Thyroid gland (tissue), 4 donors: Measurements from ENCODE around the gene RHOJ. TPM values are rescaled to one million over a fixed set of nuclear protein-coding genes. Genes with fewer than 3 reads are reported as not detected.

Source experiments
- DNase-seq, 2 donors: peaks; one replicate each; pipeline ENCODE4 v3.0.0-alpha.2; 2019
- H3K27ac ChIP-seq, 3 donors: fragments of 200-600 bp; sonication (generic); 1 replicate in 2 of 3; 2 replicates in 1 of 3; pipeline ENCODE4 v1.5.1; 2016 to 2019; ENCODE audit warnings: mild to moderate bottlenecking in 1 of 3, moderate library complexity in 1 of 3
- H3K27me3 ChIP-seq: fragments of 200-600 bp; sonication (generic); one replicate; pipeline ENCODE4 v1.5.1; 2019
- H3K36me3 ChIP-seq, 2 donors: fragments of 200-600 bp; sonication (generic); one replicate each; pipeline ENCODE4 v1.5.1; 2016 to 2019
- H3K4me1 ChIP-seq, 2 donors: fragments of 200-600 bp; sonication (generic); one replicate each; pipeline ENCODE4 v1.5.1; 2017 to 2019
- H3K4me3 ChIP-seq, 3 donors: fragments of 200-600 bp; sonication (generic); replicated peaks in 1 of 3; 1 replicate in 2 of 3; 2 replicates in 1 of 3; pipeline ENCODE4 v1.5.1; 2016; ENCODE audit warnings: mild to moderate bottlenecking in 1 of 3
- H3K9me3 ChIP-seq: fragments of 200-600 bp; sonication (generic); one replicate; pipeline ENCODE4 v1.5.1; 2017
- POLR2A ChIP-seq, 2 donors: fragments of 450-650 bp; IDR thresholded peaks; one replicate each; pipeline ENCODE4 v1.6.1; 2017; ENCODE audit warnings: antibody characterized with exemption in 2 of 2, mild to moderate bottlenecking in 2 of 2, moderate library complexity in 1 of 2
- WGBS, 2 donors: methylation state at CpG; one replicate each; pipeline ENCODE4 v1.1.5; 2017; 5-methylcytosine and 5-hydroxymethylcytosine counted together
- intact Hi-C: fragments of 100-400 bp; cut with DNase I; formaldehyde crosslinking; loops from one replicate; pipeline ENCODE4 v1.15.1; 2023
- total RNA-seq, 4 donors: library from RNA; depleted of rRNA; stranded (reverse); fragments of >200 nt; gene quantifications; one replicate each; pipeline ENCODE4 v1.2.3, GENCODE V29; 2016
- TF ChIP-seq, protein P1 (sequence below), 6 experiments: fragments of 200-600 bp in 3 of 6; fragments of 450-650 bp in 3 of 6; sonication (generic) in 3 of 6; IDR thresholded peaks; one replicate each; pipeline ENCODE4 v1.5.1; 2016 to 2019; ENCODE audit warnings: antibody characterized with exemption in 6 of 6, mild to moderate bottlenecking in 2 of 6, inconsistent platforms in 1 of 6, moderate library complexity in 1 of 6

RHOJ gene
- total RNA-seq, 4 donors from 2014 or later: 10.3 to 23.0 (median 15.4) TPM

DNA sequence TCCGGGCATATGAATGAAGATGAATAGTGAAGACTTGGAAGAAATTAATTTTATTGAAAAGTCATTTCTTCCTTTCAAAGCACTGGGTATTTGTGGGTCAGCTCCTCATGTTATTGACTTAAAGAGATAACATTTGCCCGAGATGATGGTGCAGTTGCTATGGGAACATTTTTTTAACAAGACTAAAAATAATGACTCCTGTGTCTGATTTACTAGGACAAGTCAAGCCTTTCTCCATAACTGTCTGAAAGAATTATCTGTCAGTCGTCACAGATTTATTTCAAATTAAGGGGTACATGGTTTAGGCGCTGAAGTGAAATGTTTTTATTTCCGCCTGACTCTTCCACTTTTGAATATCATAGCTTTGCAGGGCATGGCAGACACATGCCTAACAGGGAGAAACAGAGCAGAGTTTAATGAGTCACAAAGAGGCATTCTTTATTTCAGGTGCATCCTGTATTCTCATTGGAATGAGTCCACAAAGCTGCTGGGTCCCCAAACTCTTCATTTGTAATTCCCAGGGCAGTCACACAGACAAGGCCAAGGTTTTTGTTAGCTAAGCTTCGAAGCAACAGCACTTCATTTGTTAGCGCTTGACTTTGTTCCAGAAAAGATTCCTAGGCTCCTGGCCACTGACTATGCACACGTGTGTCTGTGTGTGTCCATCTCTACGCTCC lies 118.8 kb downstream of the RHOJ start:
- intact Hi-C loops: no loop called here
- 50 to 56% methylated on average over 9 of the region's 9 CpGs for WGBS, 2 donors
- no peaks in the 10 kb centered on the region for H3K27me3 ChIP-seq
- no peak for DNase-seq
- TF ChIP-seq, protein P1, sequence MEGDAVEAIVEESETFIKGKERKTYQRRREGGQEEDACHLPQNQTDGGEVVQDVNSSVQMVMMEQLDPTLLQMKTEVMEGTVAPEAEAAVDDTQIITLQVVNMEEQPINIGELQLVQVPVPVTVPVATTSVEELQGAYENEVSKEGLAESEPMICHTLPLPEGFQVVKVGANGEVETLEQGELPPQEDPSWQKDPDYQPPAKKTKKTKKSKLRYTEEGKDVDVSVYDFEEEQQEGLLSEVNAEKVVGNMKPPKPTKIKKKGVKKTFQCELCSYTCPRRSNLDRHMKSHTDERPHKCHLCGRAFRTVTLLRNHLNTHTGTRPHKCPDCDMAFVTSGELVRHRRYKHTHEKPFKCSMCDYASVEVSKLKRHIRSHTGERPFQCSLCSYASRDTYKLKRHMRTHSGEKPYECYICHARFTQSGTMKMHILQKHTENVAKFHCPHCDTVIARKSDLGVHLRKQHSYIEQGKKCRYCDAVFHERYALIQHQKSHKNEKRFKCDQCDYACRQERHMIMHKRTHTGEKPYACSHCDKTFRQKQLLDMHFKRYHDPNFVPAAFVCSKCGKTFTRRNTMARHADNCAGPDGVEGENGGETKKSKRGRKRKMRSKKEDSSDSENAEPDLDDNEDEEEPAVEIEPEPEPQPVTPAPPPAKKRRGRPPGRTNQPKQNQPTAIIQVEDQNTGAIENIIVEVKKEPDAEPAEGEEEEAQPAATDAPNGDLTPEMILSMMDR (IDR thresholded peaks at IDR 0.05): no peak
- no peak for TF ChIP-seq POLR2A (IDR thresholded peaks at IDR 0.05)
- H3K36me3 ChIP-seq: no peaks in the 10 kb centered on the region
- no peaks in the 10 kb centered on the region for H3K4me1 ChIP-seq
- no peaks in the 10 kb centered on the region for H3K9me3 ChIP-seq
- no peak overlapping the region for H3K27ac ChIP-seq
- no peak overlapping the region for H3K4me3 ChIP-seq

DNA sequence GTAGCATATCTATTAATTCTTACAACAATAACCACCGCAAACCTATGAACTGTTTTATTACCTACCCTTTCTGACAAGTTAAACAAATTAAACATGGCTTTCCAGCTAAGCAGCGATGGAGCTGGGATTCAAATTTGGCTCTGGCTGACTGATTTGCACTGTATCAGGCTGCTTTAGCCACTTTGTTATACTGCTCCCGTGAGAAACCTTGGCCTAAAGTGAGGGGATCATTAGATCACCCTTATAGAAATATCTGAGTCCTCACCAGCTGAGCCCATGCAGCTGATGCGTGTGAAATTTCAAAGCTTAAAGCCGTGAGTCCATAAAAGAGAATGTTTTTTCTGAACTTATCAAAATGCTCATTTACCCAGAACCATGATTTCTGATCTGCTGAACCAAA lies 122.6 kb downstream of the RHOJ start:
- TF ChIP-seq, protein P1 (IDR thresholded peaks at IDR 0.05): no peak
- TF ChIP-seq POLR2A (IDR thresholded peaks at IDR 0.05): no peak
- WGBS, 2 donors: 85 to 91% methylated on average over 5 of the region's 5 CpGs

DNA sequence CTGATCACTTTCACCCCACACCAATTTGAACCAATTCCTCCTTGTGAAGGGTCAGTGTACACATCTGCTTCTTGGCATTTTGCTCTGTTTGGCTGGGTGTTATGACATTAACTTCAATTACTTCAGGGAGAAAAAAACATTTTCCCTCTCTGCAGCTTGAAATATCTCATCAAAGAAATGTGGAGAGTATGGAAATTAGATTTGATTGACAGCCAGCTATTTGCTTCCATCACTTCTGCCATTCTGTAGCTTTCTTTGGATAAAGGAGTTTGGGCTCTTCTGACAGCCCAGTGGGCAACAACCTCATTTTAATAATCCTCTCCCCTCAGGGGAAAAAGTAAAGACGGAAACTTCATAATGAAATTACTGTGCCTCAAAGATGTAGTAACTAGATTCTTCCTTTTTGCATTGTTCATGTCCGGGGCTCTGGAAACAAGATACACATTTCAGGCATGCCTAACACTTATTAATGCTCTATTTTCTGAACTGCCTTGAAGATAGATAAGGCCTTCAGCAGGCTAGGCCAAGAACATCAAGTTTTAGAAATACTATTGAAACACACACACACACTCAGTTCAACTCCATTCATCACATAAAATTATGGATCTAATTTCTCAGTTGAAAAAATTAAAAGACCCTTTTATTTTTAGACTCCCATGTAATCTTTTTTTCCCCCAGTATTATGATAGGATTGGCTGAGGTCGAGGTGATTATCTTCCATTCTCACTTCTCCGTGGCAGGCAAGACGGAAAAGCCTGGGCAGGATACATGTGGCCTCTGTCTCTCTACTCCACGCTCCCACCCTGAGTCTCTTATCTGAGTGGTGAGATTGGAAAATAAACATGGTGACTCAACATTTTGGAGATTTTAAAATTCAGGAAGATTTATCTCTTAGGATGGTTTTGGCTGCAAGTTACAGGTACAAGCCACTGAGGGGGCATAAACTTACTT lies 124.8 kb downstream of the RHOJ start:
- no peak for DNase-seq
- H3K9me3 ChIP-seq: no peaks in the 10 kb centered on the region
- H3K27me3 ChIP-seq: no peaks in the 10 kb centered on the region
- WGBS, 2 donors: 73 to 79% methylated on average over 6 of the region's 6 CpGs
- no peak overlapping the region for H3K4me3 ChIP-seq
- no peak overlapping the region for H3K27ac ChIP-seq
- TF ChIP-seq POLR2A (IDR thresholded peaks at IDR 0.05): no peak
- TF ChIP-seq, protein P1 (IDR thresholded peaks at IDR 0.05): no peak
- H3K36me3 ChIP-seq: no peaks in the 10 kb centered on the region
- no peaks in the 10 kb centered on the region for H3K4me1 ChIP-seq
- intact Hi-C loops: no loop called here

More for the DNA sequence above, 122.6 kb downstream of the RHOJ start:
- Histone ChIP-seq H3K9me3 (no peaks in the 10 kb centered on the region), H3K27ac (no peak overlapping the region), H3K4me1 (no peaks in the 10 kb centered on the region), H3K27me3 (no peaks in the 10 kb centered on the region), H3K4me3 (no peak overlapping the region), H3K36me3 (no peaks in the 10 kb centered on the region)
- no peak for DNase-seq
- intact Hi-C loops: no loop called here

DNA sequence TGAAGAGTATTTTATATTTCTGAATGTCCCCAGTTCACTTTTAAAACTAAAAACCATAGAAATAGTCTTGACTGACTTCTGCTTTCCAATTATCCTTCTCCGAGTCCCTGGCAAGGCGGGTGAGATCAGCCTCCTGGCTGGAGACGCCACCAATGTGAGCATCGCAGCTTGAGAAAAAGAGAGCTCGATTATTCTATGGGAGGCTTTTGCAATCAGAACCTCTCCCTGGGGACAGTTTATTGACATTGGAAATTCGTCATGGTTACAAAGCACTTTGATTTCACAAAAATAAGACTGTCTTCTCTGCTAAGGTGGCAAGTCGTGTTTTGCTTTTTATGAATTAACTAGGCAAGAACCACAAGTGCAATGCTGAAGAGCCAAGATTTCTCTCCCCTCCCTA lies 138.1 kb downstream of the RHOJ start:
- no peak overlapping the region for H3K4me3 ChIP-seq
- H3K9me3 ChIP-seq: no peaks in the 10 kb centered on the region
- no peak for DNase-seq
- H3K27ac ChIP-seq: no peak overlapping the region
- H3K36me3 ChIP-seq: no peaks in the 10 kb centered on the region
- WGBS, 2 donors: 56 to 58% methylated on average over 7 of the region's 7 CpGs
- intact Hi-C loops: no loop called here
- H3K4me1 ChIP-seq: no peaks in the 10 kb centered on the region
- no peaks in the 10 kb centered on the region for H3K27me3 ChIP-seq
- TF ChIP-seq POLR2A (IDR thresholded peaks at IDR 0.05): no peak
- TF ChIP-seq, protein P1 (IDR thresholded peaks at IDR 0.05): no peak

Other genes starting within 250 kb of the RHOJ start
- gene KCNH5, start 159.0 kb upstream of the RHOJ start, total RNA-seq: not detected
- not detected for gene GPHB5, start 114.5 kb downstream of the RHOJ start, total RNA-seq